ENCODE results near the gene D2HGDH. TPM values are rescaled to one million over a fixed set of nuclear protein-coding genes. Genes with fewer than 3 reads are reported as not detected.
A peak's percentile ranks its signal among the peaks of the same experiment; 100 is the strongest.

D2HGDH gene
- total and polyA plus RNA-seq, 2 of the 13 experiments (the other 11 are each of a cell fraction or from before 2014, with no cell fraction given), result 19.2 to 20.3 TPM

GRCh38 chr2:241793385-241793784 lies 59.0 kb downstream of the D2HGDH start:
- in situ Hi-C loops (cut with HindIII; ENCODE audit: extremely low pct_ligation_motif_present, low pct_unique_long_range_greater_than_20kb), result no loop called here
- no peak overlapping the region for H3K4me3 ChIP-seq (replicated peaks in 1 of 3; ENCODE audit: insufficient read depth in 1 of 3, low read depth in 2 of 3, low read length in 3 of 3)
- H3K27me3 ChIP-seq (ENCODE audit: control insufficient read depth in 1 of 2, insufficient read depth in 2 of 2, low read length in 2 of 2), result no peaks in the 10 kb centered on the region; a peak in 1 of 5 replicates
- no peaks in the 10 kb centered on the region for H3K9me3 ChIP-seq (ENCODE audit: low read length)
- POLR2A ChIA-PET, result interaction anchor here (12.8 kb wide), 1 partner anchor 20 kb away, joined by 100 read pairs; no protein-coding TSS in a partner anchor
- H3K79me2 ChIP-seq (ENCODE audit: insufficient read depth, low read length), result no peaks in the 10 kb centered on the region
- peaks cover 13% of the 10 kb centered on the region for H3K4me1 ChIP-seq (ENCODE audit: insufficient read depth, low read length)
- 89% methylated on average over 5 of the region's 5 CpGs for WGBS (ENCODE audit: low lambda C conversion rate)
- no peak overlapping the region for H2AFZ ChIP-seq (ENCODE audit: low read length)
- H4K20me1 ChIP-seq (ENCODE audit: insufficient read depth, low read length), result no peaks in the 10 kb centered on the region
- BruUV-seq (replicated peaks), result no TSS peak
- no peak overlapping the region for H3K4me2 ChIP-seq (ENCODE audit: low read depth, low read length)
- CTCF ChIA-PET (ENCODE audit: low intra/inter-chr PET ratio, low total read pairs), result no interaction called here
- intact Hi-C loops (cut with micrococcal nuclease; ENCODE audit: unreplicated experiment), result no loop called here
- ATAC-seq (no peak), FAIRE-seq (no peak), DNase-seq (ENCODE audit: low spot score) (no peak)
- no peak overlapping the region for H3K9ac ChIP-seq (ENCODE audit: insufficient read depth, low read depth, low read length)
- no peak for TF ChIP-seq POLR2AphosphoS5 (IDR thresholded peaks at IDR 0.05; ENCODE audit: low read depth, low read length)
- TF ChIP-seq PPARG (CRISPR knock-in tag; conservative IDR thresholded peaks at IDR 0.05), result no peak
- TF ChIP-seq ZSCAN31 (CRISPR knock-in tag; IDR thresholded peaks at IDR 0.05; ENCODE audit: low read depth), result no peak
- TF ChIP-seq ATF7 (IDR thresholded peaks at IDR 0.05), result peak; percentile 26; the same call in 1 of the 2 replicates
- no peak for TF ChIP-seq ATF7 (CRISPR knock-in tag; IDR thresholded peaks at IDR 0.05)
- 0 out of 2 replicates have a peak, but pooled peaks have one; percentile 65 for TF ChIP-seq PLRG1 (conservative IDR thresholded peaks at IDR 0.05)
- peak; percentile 99 for TF ChIP-seq ZNF207 (IDR thresholded peaks at IDR 0.05; ENCODE audit: borderline replicate concordance)
- TF ChIP-seq ZBTB7A (CRISPR knock-in tag; IDR thresholded peaks at IDR 0.05), result 0 out of 2 replicates have a peak, but pooled peaks have one; percentile 3
- TF ChIP-seq, protein P1, sequence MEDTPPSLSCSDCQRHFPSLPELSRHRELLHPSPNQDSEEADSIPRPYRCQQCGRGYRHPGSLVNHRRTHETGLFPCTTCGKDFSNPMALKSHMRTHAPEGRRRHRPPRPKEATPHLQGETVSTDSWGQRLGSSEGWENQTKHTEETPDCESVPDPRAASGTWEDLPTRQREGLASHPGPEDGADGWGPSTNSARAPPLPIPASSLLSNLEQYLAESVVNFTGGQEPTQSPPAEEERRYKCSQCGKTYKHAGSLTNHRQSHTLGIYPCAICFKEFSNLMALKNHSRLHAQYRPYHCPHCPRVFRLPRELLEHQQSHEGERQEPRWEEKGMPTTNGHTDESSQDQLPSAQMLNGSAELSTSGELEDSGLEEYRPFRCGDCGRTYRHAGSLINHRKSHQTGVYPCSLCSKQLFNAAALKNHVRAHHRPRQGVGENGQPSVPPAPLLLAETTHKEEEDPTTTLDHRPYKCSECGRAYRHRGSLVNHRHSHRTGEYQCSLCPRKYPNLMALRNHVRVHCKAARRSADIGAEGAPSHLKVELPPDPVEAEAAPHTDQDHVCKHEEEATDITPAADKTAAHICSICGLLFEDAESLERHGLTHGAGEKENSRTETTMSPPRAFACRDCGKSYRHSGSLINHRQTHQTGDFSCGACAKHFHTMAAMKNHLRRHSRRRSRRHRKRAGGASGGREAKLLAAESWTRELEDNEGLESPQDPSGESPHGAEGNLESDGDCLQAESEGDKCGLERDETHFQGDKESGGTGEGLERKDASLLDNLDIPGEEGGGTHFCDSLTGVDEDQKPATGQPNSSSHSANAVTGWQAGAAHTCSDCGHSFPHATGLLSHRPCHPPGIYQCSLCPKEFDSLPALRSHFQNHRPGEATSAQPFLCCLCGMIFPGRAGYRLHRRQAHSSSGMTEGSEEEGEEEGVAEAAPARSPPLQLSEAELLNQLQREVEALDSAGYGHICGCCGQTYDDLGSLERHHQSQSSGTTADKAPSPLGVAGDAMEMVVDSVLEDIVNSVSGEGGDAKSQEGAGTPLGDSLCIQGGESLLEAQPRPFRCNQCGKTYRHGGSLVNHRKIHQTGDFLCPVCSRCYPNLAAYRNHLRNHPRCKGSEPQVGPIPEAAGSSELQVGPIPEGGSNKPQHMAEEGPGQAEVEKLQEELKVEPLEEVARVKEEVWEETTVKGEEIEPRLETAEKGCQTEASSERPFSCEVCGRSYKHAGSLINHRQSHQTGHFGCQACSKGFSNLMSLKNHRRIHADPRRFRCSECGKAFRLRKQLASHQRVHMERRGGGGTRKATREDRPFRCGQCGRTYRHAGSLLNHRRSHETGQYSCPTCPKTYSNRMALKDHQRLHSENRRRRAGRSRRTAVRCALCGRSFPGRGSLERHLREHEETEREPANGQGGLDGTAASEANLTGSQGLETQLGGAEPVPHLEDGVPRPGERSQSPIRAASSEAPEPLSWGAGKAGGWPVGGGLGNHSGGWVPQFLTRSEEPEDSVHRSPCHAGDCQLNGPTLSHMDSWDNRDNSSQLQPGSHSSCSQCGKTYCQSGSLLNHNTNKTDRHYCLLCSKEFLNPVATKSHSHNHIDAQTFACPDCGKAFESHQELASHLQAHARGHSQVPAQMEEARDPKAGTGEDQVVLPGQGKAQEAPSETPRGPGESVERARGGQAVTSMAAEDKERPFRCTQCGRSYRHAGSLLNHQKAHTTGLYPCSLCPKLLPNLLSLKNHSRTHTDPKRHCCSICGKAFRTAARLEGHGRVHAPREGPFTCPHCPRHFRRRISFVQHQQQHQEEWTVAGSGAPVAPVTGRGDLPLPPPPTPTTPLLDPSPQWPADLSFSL (CRISPR knock-in tag; IDR thresholded peaks at IDR 0.05), result peak; percentile 83
- TF ChIP-seq ZNF350 (CRISPR knock-in tag; IDR thresholded peaks at IDR 0.05; ENCODE audit: borderline replicate concordance, low read depth), result no peak
- peak; percentile 9; the same call in 1 of the 2 replicates for TF ChIP-seq MNT (IDR thresholded peaks at IDR 0.05)
- TF ChIP-seq, protein P2, sequence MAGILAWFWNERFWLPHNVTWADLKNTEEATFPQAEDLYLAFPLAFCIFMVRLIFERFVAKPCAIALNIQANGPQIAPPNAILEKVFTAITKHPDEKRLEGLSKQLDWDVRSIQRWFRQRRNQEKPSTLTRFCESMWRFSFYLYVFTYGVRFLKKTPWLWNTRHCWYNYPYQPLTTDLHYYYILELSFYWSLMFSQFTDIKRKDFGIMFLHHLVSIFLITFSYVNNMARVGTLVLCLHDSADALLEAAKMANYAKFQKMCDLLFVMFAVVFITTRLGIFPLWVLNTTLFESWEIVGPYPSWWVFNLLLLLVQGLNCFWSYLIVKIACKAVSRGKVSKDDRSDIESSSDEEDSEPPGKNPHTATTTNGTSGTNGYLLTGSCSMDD (CRISPR knock-in tag; IDR thresholded peaks at IDR 0.05), result no peak
- no peak overlapping the region for H3K27ac ChIP-seq (ENCODE audit: extremely low read length, insufficient read depth, low read length)
- H3K36me3 ChIP-seq (replicated peaks in 1 of 2; ENCODE audit: control insufficient read depth in 1 of 2, insufficient read depth in 2 of 2, low read length in 2 of 2), result no peaks in the 10 kb centered on the region

Measured in HepG2 (cell line).